Activated gamma-delta T cell (primary cell): ENCODE data around the gene CARS2.
"Not testable (repeated sequence)": the region's sequence is repeated elsewhere in the genome, so short reads cannot be mapped to it uniquely, and the experiment has no call there.

ENCODE experiments used
- DNase-seq: peaks from one replicate; lab custom pipeline; 2025; lab: John Stamatoyannopoulos, UW

Gene CARS2

DNA sequence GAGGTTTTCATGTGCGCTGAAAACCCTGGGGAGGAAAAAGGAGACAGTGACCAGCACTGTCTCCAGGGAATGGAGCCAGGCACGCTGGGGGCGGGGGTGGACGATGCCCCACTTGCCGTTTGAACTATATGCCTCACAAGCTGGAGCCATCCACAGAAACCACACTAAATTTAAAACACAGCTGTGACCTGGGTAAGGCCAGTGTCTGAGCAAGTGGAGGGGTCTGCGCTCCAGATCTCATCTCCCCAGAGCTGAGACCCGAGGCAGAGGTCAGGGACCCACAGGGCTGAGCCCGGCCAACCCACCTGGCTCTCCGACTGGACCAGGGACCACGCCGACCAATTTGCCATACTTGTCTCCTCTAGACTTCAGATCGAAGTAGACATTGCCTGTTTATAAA lies 23.2 kb downstream of the CARS2 start:
- DNase-seq = no peak

- DNase-seq = no peak
These were observed 23.9 kb downstream of the CARS2 start for GRCh38 chr13:110681868-110682550.

DNA sequence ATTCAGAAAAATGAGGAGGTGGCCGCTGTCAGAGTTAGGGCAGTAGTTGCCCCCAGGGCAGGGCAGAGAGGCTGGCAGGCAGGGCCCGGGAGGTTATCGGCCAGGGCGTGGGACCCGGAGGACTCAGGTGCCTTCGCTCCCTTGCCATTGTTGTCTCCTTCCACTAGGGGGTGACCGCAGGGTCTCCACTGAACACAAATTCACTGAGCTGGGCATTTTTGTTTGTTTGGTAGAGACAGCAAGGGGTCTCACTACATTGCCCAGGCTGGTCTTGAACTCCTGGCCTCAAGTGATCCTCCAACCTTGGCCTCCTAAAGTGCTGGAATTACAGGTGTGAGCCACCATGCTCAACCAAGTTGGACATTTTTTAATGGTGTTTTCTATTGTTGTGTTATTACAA lies 25.1 kb downstream of the CARS2 start:
- DNase-seq = no peak

- DNase-seq = no peak
These were observed 28.0 kb downstream of the CARS2 start for GRCh38 chr13:110677731-110678545.

DNA sequence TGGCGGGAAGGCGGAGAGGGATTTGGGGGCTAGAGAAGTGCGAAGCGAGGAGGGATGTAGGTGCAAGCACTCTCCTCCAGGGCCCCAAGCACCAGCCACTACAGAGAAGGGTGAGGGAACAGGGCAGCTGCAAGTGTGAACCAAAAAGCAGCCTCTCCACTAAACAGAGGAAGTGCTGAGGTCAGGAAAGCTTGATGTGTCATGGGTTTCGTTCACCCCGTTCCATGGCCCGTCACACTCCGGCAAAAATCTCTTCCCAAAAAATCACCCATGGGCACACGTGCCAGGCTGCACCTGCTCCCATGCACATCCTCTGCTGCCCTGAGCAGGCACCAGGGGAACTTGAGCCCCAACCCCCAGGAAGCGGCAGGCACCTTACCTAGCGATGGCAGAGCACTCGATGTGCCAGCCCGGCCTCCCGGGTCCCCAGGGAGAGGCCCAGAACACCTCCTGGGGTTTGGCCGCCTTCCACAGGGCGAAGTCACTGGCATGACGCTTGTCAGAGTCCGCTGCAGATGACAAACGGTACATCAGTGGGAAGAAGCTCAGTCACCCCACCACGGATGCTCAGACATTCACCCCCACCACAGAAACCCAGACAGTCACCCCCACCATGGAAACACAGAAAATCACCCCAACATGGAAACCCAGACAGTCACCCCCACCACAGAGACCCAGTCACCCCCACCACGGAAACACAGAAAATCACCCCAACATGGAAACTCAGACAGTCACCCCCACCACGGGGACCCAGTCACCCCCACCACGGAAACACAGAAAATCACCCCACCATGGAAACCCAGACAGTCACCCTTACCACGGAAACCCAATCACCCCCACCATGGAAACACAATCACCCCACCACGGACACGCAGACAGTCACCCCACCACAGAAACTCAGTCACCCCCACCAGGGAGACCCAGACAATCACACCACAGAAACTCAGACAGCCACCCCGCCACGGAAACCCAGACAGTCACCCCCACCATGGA lies 29.0 kb downstream of the CARS2 start:
- no peak for DNase-seq

- not testable (repeated sequence) for DNase-seq
These were observed 36.1 kb downstream of the CARS2 start for GRCh38 chr13:110669814-110670213.

- no peak for DNase-seq
These were observed 36.9 kb downstream of the CARS2 start for GRCh38 chr13:110669036-110669435.

DNA sequence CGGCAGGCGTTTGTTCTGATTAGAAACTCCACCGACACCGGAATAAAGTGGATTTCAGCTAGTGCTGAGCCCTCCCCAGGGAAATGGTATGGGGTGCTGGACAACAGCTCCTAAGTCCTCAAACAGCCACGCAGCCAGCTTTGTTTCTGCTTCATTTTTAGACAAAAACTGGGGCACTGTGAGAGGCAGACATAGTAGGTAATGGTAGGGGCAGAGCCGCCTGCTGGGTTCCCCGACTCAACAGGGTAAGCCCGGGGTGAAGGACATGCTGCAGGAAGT lies 39.7 kb downstream of the CARS2 start:
- DNase-seq = no peak

- no peak for DNase-seq
These were observed 40.2 kb downstream of the CARS2 start for GRCh38 chr13:110665491-110666254.

DNA sequence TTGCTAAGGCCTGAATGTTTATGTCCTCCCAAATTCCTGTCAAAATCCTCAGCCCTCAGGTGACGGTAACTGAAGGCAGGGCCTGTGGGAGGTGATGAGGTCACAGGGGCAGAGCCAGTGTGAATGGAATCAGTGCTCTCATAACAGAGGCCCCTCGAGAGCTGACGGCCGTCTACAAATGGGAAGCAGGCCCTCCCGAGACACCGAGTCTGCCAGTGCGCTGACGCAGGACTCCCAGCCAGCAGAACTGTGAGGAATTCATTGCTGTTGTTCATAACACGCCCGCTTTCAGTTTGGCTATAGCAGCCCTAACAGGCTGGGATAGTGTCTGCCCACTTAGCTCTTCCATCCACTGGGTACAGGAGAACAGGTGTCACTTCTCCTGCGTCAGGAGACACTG lies 41.2 kb downstream of the CARS2 start:
- no peak for DNase-seq

- DNase-seq = no peak
These were observed 41.9 kb downstream of the CARS2 start for GRCh38 chr13:110664041-110664440.

- DNase-seq = no peak
These were observed 42.4 kb downstream of the CARS2 start for GRCh38 chr13:110663491-110663890.

- no peak for DNase-seq
These were observed 43.0 kb downstream of the CARS2 start for GRCh38 chr13:110662777-110663443.

DNA sequence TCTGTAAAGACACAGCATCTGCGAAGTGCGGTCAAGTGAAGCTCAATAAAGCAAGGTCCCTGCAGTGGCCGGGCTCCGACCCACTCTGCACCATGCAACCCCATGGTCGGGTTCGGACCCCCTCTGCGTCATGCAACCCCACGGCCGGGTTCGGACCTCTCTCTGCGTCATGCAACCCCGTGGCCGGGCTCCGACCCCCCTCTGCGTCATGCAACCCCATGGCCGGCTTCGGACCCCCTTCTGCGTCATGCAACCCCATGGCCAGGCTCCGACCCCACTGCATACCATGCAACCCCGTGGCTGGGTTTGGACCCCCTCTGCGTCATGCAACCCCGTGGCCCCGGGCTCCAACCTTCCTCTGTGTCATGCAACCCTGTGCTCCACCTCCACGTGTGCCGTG lies 43.8 kb downstream of the CARS2 start:
- DNase-seq = no peak

GRCh38 chr13:110661256-110661655 lies 44.7 kb downstream of the CARS2 start:
- no peak for DNase-seq

DNA sequence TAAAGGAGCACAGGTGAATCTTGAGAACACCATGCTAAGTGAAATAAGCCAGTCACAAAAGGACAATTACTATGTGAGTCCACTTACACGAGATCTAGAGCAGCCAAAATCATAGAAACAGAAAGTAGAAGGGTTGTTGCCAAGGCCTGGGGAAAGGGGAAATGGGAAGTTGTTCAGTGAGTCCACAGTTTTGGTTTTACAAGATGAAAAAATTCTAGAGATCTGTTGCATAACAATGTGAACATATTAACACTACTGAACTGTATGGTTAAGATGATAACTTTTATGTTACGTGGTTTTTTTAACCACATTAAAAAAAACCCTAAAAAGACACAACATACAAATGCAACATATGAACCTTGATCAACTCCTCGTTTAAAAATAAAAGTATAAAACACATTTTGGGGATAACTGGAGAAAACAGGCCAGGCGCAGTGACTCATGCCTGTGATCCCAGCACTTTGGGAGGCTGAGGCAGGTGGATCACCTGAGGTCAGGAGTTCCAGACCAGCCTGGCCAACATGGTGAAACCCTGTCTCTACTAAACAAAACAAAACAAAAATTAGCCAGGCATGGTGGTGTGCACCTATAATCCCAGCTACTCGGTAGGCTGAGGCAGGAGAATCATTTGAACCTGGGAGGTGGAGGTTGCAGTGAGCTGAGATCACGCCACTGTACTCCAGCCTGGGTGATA lies 47.6 kb downstream of the CARS2 start:
- not testable (repeated sequence) for DNase-seq

GRCh38 chr13:110657196-110657595 lies 48.7 kb downstream of the CARS2 start:
- DNase-seq = no peak

DNA sequence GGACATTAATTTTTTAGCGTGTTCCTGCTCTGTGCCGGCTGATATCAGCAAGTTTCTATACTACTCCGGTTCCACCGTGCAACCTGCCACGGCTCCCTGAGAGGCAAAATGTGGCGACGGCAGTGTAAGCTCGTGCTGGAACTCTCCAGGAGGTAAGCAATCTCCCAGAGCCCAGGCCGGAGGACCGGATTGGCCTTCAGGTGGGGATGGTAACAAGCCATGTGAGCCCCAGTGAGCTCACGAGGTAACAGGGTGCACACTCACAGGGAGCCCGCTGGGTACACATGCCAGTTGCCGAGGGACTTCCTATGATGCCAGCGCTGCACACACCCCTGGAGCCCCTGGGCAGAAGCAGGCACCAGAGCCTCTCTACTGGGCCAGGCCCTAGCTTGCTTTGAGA lies 52.1 kb downstream of the CARS2 start:
- no peak for DNase-seq

GRCh38 chr13:110653271-110653670 lies 52.6 kb downstream of the CARS2 start:
- no peak for DNase-seq

DNA sequence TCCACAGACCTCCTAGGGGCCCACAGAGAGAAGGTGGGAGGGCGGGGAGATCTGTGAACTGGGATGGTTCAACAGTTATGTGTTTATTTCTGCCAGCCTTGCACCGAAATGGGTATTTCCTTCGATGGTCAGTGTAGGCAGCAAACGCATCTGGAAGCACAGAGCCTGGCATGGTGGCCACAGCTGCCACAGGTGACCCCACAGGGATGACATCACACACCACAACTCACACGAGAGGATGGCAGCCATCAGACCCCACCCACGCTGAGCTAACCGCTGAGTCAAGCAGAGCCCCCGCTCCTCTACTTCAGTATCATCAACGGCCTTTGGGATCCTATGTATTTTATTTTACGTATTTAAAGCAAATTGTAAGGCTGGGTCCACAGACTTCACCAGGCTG lies 53.2 kb downstream of the CARS2 start:
- no peak for DNase-seq
